Naive B cell (primary cell): Measurements from ENCODE around the gene ANK3. TPM values are rescaled to one million over a fixed set of nuclear protein-coding genes. Genes with fewer than 3 reads are reported as not detected.

Source experiments
- ATAC-seq, 2 donors: fragments of 150-1000 bp; cut with Tn5 transposase; 2 replicates each; pipeline ENCODE4 v1.10.0; 2021; ENCODE audit warnings: low read depth in 2 of 2, mild to moderate bottlenecking in 2 of 2, moderate library complexity in 2 of 2
- DNase-seq: peaks from one replicate; pipeline ENCODE4 v3.0.0; 2022
- H3K27ac Mint-ChIP-seq, 6 donors: one replicate each; pipeline ENCODE4 v1.8.0; 2020 to 2022; ENCODE audit warnings: mild to moderate bottlenecking in 6 of 6, mixed read lengths in 6 of 6, moderate library complexity in 5 of 6, inconsistent platforms in 2 of 6
- H3K27me3 Mint-ChIP-seq, 3 donors: one replicate each; pipeline ENCODE4 v1.8.0; 2021 to 2022; ENCODE audit warnings: mixed read lengths in 3 of 3, mild to moderate bottlenecking in 1 of 3
- H3K36me3 Mint-ChIP-seq, 2 donors: one replicate each; pipeline ENCODE4 v1.8.0; 2020 to 2022; ENCODE audit warnings: mixed read lengths in 2 of 2, inconsistent platforms in 1 of 2, mild to moderate bottlenecking in 1 of 2
- H3K4me1 Mint-ChIP-seq, 3 donors: one replicate each; pipeline ENCODE4 v1.8.0; 2020 to 2022; ENCODE audit warnings: mixed read lengths in 3 of 3, inconsistent platforms in 1 of 3, mild to moderate bottlenecking in 1 of 3, moderate library complexity in 1 of 3
- H3K4me3 Mint-ChIP-seq, 8 donors: one replicate each; pipeline ENCODE4 v1.8.0; 2020 to 2022; ENCODE audit warnings: mild to moderate bottlenecking in 8 of 8, mixed read lengths in 8 of 8, moderate library complexity in 8 of 8, inconsistent platforms in 2 of 8
- H3K9me3 Mint-ChIP-seq, 7 donors: one replicate each; pipeline ENCODE4 v1.8.0; 2020 to 2022; ENCODE audit warnings: mixed read lengths in 7 of 7, mild to moderate bottlenecking in 5 of 7, inconsistent platforms in 2 of 7, moderate library complexity in 1 of 7
- polyA plus RNA-seq, 6 donors: library from polyadenylated mRNA; unstranded; fragments of 300-500 nt; fragmentation: Illumina TruSeq; gene quantifications; one replicate each; pipeline ENCODE4 v1.2.3, GENCODE V29; 2021; ENCODE audit warnings: low read depth in 6 of 6

Gene ANK3
- polyA plus RNA-seq, 6 donors from 2014 or later = 1.3 to 3.8 (median 2.5) TPM; not detected in 1

- Mint-ChIP-seq H3K9me3 (no peaks in the 10 kb centered on the region), H3K27ac (peak overlapping the region in 1 of 6 donors; percentile 63), H3K27me3 (no peaks in the 10 kb centered on the region), H3K4me3 (no peak overlapping the region), H3K36me3 (no peaks in the 10 kb centered on the region), H3K4me1 (peaks cover 5 to 11% (median 7%) of the 10 kb centered on the region in 3 donors)
- ATAC-seq = no peak
- no peak for DNase-seq
Measured at GRCh38 chr10:60423920-60424319, 34.2 kb upstream of the ANK3 start.

- ATAC-seq = no peak
- H3K9me3 Mint-ChIP-seq = no peaks in the 10 kb centered on the region
- no peaks in the 10 kb centered on the region for H3K36me3 Mint-ChIP-seq
- H3K4me1 Mint-ChIP-seq = peaks cover 5 to 11% (median 7%) of the 10 kb centered on the region in 3 donors
- DNase-seq = no peak
- H3K27me3 Mint-ChIP-seq = no peaks in the 10 kb centered on the region
- H3K27ac Mint-ChIP-seq = no peak overlapping the region
- no peak overlapping the region for H3K4me3 Mint-ChIP-seq
Measured at GRCh38 chr10:60422809-60423208, 33.1 kb upstream of the ANK3 start.

- Mint-ChIP-seq H3K27me3 (no peaks in the 10 kb centered on the region), H3K4me1 (peaks cover 5 to 11% (median 7%) of the 10 kb centered on the region in 3 donors), H3K4me3 (no peak overlapping the region), H3K36me3 (no peaks in the 10 kb centered on the region), H3K27ac (peak overlapping the region in 2 of 6 donors; percentile 33 to 66), H3K9me3 (no peaks in the 10 kb centered on the region)
- ATAC-seq = no peak
- no peak for DNase-seq
Measured at GRCh38 chr10:60420991-60421894, 31.6 kb upstream of the ANK3 start.

DNA sequence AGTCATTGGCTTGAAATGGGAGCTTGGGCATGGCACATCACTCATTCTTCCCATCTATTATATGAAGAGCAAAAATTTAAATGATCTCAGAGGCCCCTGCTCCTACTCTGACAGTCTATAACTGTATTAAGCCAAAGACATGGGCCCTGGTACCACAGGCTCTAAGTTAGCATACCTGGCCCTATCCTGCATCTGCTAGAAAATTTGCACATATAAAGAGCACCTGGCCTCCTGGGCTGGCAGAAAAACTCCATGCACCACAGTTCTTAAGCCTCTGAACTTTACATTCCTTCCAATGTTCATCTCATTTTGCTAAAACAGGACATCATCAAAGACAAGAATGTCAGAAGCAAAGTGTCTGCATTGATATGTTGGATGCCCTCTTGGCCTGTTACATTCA, 29.6 kb upstream of the ANK3 start:
- Mint-ChIP-seq H3K9me3 (no peaks in the 10 kb centered on the region), H3K36me3 (no peaks in the 10 kb centered on the region), H3K27ac (peak overlapping the region in 1 of 6 donors; percentile 44), H3K4me1 (no peaks in the 10 kb centered on the region), H3K27me3 (peaks cover 0 to 8% (median 0%) of the 10 kb centered on the region in 3 donors), H3K4me3 (no peak overlapping the region)
- DNase-seq (no peak), ATAC-seq (no peak)

DNA sequence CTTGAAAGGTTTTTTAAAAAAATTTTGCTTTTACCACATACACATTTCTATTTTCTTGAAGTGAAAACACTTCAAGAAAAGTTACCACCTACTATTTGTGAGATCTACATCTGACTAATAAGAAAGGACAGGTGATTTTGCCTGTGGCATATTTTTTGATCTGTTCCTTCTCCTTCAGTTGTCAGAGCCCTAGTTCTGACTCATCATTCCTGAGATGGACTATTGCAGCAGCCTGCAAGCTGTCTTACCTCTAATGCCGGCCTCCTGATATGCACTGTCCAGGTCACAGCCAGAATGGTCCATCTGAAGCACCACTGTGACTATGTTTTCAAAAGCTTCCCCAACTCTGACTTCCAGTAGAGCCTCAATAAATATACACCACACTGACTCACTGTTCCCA, 28.2 kb upstream of the ANK3 start:
- Mint-ChIP-seq H3K9me3 (no peaks in the 10 kb centered on the region), H3K27me3 (peaks cover 0 to 10% (median 0%) of the 10 kb centered on the region in 3 donors), H3K36me3 (no peaks in the 10 kb centered on the region), H3K4me3 (no peak overlapping the region), H3K4me1 (no peaks in the 10 kb centered on the region), H3K27ac (no peak overlapping the region)
- ATAC-seq (no peak), DNase-seq (no peak)

DNA sequence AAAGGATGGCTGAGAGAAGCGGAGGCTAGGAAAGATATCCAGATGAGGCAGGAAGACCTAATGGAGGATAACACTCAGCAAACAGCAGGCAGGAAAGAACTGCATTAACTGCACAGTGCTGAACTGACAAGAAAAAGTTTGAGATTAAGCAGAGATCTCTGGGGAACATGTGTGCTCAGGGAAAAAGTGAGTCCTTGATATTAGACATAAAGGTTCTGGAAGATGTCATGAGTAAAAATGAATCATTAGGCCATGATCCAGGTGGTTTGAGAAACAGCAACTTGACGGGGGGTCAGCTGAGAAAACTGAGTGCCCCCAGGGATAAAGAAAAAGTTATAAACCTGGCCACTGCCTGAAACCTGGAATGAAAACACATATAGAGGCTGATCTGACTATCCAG, 27.3 kb upstream of the ANK3 start:
- ATAC-seq (no peak), DNase-seq (no peak)
- Mint-ChIP-seq H3K36me3 (no peaks in the 10 kb centered on the region), H3K9me3 (no peaks in the 10 kb centered on the region), H3K27me3 (peaks cover 0 to 10% (median 0%) of the 10 kb centered on the region in 3 donors), H3K4me1 (no peaks in the 10 kb centered on the region), H3K27ac (no peak overlapping the region), H3K4me3 (no peak overlapping the region)

- ATAC-seq = no peak
- H3K36me3 Mint-ChIP-seq = no peaks in the 10 kb centered on the region
- H3K4me1 Mint-ChIP-seq = peaks cover 0 to 3% (median 0%) of the 10 kb centered on the region in 3 donors
- DNase-seq = no peak
- H3K27ac Mint-ChIP-seq = no peak overlapping the region
- H3K27me3 Mint-ChIP-seq = peaks cover 0 to 13% (median 10%) of the 10 kb centered on the region in 3 donors
- H3K9me3 Mint-ChIP-seq = no peaks in the 10 kb centered on the region
- H3K4me3 Mint-ChIP-seq = no peak overlapping the region
Measured at GRCh38 chr10:60414877-60415585, 25.4 kb upstream of the ANK3 start.

- Mint-ChIP-seq H3K27me3 (peaks cover 4 to 14% (median 13%) of the 10 kb centered on the region in 3 donors), H3K36me3 (no peaks in the 10 kb centered on the region), H3K4me1 (peaks cover 0 to 3% (median 0%) of the 10 kb centered on the region in 3 donors), H3K9me3 (no peaks in the 10 kb centered on the region), H3K4me3 (no peak overlapping the region), H3K27ac (peak overlapping the region in 1 of 6 donors; percentile 16)
- ATAC-seq (no peak), DNase-seq (no peak)
Measured at GRCh38 chr10:60414111-60414510, 24.4 kb upstream of the ANK3 start.

- Mint-ChIP-seq H3K4me1 (peaks cover 0 to 3% (median 0%) of the 10 kb centered on the region in 3 donors), H3K9me3 (no peaks in the 10 kb centered on the region), H3K4me3 (no peak overlapping the region), H3K27me3 (peaks cover 4 to 14% (median 13%) of the 10 kb centered on the region in 3 donors), H3K36me3 (no peaks in the 10 kb centered on the region), H3K27ac (peak overlapping the region in 1 of 6 donors; percentile 65)
- DNase-seq = no peak
- no peak for ATAC-seq
Measured at GRCh38 chr10:60413306-60414012, 23.8 kb upstream of the ANK3 start.

GRCh38 chr10:60410970-60411369, 21.3 kb upstream of the ANK3 start:
- H3K27me3 Mint-ChIP-seq = peaks cover 4 to 14% (median 13%) of the 10 kb centered on the region in 3 donors
- no peaks in the 10 kb centered on the region for H3K36me3 Mint-ChIP-seq
- H3K9me3 Mint-ChIP-seq = no peaks in the 10 kb centered on the region
- no peak for ATAC-seq
- no peak for DNase-seq
- no peak overlapping the region for H3K4me3 Mint-ChIP-seq
- peak overlapping the region in 1 of 6 donors; percentile 37 for H3K27ac Mint-ChIP-seq
- peaks cover 0 to 3% (median 0%) of the 10 kb centered on the region in 3 donors for H3K4me1 Mint-ChIP-seq

DNA sequence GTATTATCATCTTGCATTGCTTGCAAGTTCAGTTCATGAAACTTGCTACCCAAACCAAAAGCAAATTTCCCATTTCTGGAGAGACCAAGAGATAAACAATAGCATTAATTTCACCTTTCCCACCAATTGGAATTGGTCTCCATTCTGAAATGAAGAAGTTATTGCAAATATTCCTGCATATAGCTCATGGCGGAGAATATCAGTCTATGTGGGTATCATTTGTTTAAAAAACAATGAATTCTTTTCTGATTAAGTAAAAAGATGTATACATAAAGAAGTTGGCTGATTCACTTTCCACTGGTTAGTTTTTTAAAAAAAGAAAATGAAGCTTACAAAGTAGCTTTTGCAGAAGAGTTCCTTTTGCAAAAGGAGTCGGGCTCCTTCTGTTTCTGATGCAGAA, 19.5 kb upstream of the ANK3 start:
- DNase-seq (no peak), ATAC-seq (no peak)
- no peaks in the 10 kb centered on the region for H3K9me3 Mint-ChIP-seq
- peaks cover 4 to 13% (median 6%) of the 10 kb centered on the region in 3 donors for H3K27me3 Mint-ChIP-seq
- no peaks in the 10 kb centered on the region for H3K36me3 Mint-ChIP-seq
- no peak overlapping the region for H3K4me3 Mint-ChIP-seq
- H3K4me1 Mint-ChIP-seq = peaks cover 0 to 3% (median 0%) of the 10 kb centered on the region in 3 donors
- H3K27ac Mint-ChIP-seq = no peak overlapping the region

GRCh38 chr10:60406182-60406581, 16.5 kb upstream of the ANK3 start:
- Mint-ChIP-seq H3K27me3 (peaks cover 4 to 12% (median 4%) of the 10 kb centered on the region in 3 donors), H3K4me3 (no peak overlapping the region), H3K4me1 (peaks cover 0 to 3% (median 0%) of the 10 kb centered on the region in 3 donors), H3K27ac (peak overlapping the region in 1 of 6 donors; percentile 29), H3K36me3 (no peaks in the 10 kb centered on the region), H3K9me3 (peaks cover 0 to 15% (median 0%) of the 10 kb centered on the region in 7 donors)
- no peak for ATAC-seq
- DNase-seq = no peak

GRCh38 chr10:60405172-60405571, 15.5 kb upstream of the ANK3 start:
- Mint-ChIP-seq H3K27me3 (peaks cover 2 to 4% (median 4%) of the 10 kb centered on the region in 3 donors), H3K9me3 (peaks cover 0 to 15% (median 0%) of the 10 kb centered on the region in 7 donors), H3K4me3 (no peak overlapping the region), H3K36me3 (no peaks in the 10 kb centered on the region), H3K27ac (no peak overlapping the region), H3K4me1 (no peaks in the 10 kb centered on the region)
- ATAC-seq = no peak
- DNase-seq = no peak
